ENCODE data around the gene MKI67. TPM values are rescaled to one million over a fixed set of nuclear protein-coding genes. Genes with fewer than 3 reads are reported as not detected.

The MKI67 gene
- total and polyA plus RNA-seq, 9 of the 15 experiments (the other 6 are each of a cell fraction or from before 2014, with no cell fraction given) = 11.8 to 86.5 (median 36.0) TPM

GRCh38 chr10:128055061-128055868 is 71.0 kb downstream of the MKI67 start (continued):
- TF ChIP-seq NKRF (IDR thresholded peaks at IDR 0.05; ENCODE audit: borderline replicate concordance) (no peak), AFF4 (CRISPR knock-in tag; IDR thresholded peaks at IDR 0.05) (no peak)

All from K562 (cell line).